Mesenteric fat pad (tissue), 1 donor: ENCODE data around the gene USP32. TPM values are rescaled to one million over a fixed set of nuclear protein-coding genes. Genes with fewer than 3 reads are reported as not detected.

Source experiments
- DNase-seq: peaks from one replicate; pipeline ENCODE4 v3.0.0-alpha.2; 2020; ENCODE audit warnings: low spot score
- total RNA-seq: library from RNA; stranded (reverse); fragmentation: NEBNext Ultra II Directional; extraction: Animal tissue kit (Norgen Biotek cat#: 25700); gene quantifications from one replicate; pipeline ENCODE4 v1.2.1, GENCODE V29; 2021
- donor health status: DM: yes; HTN: yes; CAD: no.

The USP32 gene
- total RNA-seq, 1 donor from 2014 or later, result 69.6 TPM

DNA sequence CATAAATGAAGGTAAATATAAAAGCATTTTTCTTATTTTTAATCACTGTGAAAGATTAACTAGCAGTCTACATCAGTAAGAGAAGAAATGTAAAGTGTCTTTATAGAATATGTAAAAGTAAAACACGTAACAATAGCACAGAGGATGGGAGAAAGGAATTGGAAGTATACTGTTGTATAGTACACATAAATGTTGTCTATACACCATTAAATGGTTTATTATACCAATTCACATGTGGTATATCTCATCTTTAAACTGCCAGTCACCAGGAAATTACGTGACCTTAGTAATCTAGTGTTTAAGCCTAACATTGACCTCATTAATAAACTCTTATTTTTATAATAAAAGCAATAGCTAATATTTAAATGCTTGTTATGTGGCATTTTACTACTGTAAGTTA lies 87.4 kb downstream of the USP32 start:
- no peak for DNase-seq

DNA sequence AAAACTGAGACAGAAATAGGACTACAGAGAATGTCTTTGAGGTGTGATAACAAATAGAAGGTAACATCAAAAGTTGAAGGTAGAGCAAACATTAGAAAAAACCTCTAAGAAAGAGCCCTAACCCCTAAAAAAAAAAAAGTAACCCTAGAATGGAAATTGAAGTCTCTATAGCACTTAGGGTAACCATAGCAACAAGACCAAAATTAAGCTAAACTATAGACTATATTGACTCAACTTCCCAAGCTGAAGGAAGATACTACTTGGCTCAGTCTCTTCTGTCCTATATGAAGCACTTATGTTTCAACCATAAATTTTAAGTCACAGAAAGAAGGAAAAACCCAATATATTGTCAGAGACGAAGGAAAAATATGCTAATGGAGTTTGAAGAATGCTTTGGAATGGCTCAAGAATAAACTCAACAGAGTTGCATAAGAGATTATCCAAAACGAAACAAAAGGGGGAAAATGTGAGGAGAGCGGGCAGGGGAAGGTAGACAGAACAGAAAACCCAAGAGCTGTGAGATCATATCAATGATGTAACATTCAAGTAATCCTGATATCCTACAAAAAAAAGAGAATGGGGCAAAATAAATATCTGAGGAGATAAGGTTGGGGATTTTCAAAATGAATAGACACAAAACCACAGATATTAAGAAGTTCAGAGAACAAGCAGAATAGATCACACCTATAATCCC lies 88.4 kb downstream of the USP32 start:
- DNase-seq, result no peak

DNA sequence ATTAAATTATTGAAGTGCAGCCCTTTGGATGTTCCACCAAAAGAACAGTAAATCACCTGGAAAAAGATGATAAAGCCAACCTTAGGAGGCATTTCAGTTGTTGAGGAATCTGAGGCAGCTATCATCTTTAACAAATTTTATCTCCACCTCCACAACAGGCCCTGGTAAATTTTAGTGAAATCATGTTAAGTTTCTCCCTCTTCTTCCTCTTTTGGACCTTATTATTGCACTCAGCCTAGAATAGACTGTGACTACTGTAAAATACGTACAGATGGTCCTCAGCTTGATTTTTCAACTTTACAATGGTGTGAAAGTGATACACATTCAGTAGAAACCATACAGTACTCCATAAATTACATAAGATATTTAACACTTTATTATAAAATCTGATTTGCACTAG lies 90.3 kb downstream of the USP32 start:
- DNase-seq, result no peak

DNA sequence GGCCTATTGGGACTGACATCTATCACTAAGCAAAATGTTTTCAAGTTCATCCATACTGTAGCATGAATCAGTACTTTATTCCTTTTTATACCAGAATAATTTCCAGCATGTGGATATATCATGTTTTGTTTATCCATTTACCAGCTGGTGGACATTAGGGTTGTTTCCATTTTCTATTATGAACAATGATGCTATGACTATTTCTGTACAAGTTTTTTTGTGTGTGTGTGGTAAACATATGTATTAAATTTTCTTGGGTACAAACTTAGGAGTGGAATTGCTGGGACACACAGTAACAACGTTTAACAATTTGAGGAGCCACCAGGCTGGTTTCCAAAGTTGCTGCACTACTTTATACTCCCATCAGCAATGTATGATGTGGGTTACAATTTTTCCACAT lies 91.0 kb downstream of the USP32 start:
- no peak for DNase-seq

DNA sequence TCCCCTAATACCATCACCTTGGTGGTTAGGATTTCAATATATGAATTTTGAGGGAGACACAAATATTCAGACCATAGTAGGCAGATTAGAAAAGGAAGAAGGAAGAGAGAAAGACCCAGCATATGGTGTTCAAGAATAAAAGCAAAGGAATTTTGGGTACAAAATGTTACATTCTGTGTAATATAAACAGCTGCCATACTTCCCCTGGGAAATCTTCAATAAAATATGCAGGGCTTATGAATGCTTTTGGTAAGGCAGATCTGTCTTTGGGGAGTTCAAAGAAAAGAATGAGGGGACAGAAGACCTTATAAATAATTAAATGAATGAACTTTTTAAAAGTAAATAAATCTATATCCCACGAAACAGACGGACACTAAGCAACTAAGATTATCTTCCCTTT lies 91.9 kb downstream of the USP32 start:
- no peak for DNase-seq

DNA sequence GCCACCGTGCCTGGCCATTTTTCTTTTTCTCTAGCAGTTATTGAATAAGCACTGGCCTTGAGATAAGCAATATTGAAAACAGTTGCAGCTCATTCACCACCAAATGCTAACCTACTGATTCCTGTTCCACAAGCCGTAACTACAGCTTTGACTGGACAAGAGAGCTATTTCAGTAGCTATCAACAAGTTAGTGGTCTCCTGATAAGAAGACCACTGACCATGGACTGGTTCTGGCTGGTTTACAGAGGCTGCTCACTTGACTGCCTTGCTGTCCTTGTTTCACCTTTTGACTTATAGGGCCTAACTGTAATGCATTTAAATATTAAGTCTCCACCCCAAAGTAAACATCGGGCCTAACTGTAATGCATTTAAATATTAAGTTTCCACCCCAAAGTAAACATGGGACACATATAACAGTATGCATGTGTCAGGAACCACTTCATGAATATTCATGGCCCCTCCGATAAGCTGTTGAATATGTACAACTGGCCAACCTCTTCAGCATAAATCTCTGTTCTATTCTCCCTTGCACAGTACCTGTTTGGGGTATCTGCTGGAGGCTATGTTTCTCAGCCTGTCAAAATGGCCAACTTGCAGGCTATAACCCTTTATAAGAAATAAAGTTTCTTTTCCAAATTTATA lies 94.1 kb downstream of the USP32 start:
- DNase-seq, result no peak

DNA sequence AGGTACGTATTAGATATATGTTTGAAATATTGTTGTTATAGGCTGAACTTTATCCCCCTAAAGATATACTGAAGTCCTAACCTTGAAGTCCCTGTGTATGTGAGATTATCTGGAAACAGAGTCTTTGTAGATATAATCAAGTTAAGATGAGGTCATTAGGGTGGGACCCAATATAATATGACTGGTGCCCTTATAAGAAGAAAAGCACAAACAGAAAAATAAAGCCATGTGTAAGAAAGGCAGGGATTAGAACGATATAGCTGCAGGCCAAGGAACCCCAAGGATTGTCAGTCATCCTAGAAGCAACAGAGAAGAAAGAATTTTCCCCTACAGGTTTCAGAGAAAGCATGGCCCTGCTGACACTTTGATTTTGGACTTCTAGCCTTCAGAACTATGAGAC lies 95.8 kb downstream of the USP32 start:
- no peak for DNase-seq

DNA sequence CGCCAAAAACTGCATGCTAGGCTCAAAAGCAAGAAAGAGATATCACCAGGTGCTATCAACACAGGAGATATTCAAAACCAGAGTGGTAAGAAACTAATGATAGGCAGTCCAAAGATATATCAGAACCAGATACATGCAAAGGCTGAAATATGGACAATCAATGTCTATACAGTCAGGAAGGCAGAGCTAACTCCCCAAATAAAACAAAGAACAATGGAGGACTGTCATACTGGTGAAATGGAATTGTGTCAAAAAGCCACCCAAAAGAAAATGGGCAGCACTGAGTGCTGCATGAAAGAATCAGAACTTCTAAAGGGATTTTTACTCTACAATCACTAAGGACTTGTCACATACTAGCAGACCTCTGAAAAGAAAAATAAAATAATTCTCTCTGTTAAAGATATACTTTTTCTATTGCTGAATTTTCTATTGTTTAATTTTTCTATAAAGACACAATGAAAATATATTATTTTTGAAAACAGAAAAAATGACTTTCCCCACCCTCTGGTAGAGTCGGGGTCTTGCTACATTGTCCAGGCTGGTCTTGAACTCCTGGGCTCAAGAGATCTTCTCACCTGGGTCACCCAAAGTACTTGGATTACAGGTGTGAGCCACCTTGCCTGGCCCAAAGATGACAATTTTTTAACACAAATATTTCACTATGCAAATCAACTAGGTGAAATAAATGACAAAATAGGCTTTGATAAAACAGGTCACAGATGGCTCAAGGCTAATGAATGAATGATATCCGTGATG lies 98.2 kb downstream of the USP32 start:
- no peak for DNase-seq

DNA sequence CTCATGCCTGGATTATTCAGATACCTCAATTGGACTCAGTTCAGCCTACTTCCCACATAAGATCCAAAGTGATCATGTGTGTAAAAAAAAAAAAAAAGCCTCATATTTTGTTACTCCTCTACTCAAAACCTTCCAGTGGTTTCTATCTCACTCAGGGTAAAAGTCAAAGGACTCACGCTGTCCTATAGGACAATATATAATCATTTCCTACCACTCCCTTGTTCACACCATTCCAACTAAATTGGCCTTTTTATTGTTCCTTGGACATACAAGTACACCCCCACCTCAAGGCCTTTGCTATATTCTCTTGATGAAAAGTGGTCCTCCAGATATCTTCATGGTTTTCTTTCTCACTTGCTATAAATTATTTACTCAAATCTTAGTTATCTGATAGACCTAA lies 99.2 kb downstream of the USP32 start:
- DNase-seq, result no peak

DNA sequence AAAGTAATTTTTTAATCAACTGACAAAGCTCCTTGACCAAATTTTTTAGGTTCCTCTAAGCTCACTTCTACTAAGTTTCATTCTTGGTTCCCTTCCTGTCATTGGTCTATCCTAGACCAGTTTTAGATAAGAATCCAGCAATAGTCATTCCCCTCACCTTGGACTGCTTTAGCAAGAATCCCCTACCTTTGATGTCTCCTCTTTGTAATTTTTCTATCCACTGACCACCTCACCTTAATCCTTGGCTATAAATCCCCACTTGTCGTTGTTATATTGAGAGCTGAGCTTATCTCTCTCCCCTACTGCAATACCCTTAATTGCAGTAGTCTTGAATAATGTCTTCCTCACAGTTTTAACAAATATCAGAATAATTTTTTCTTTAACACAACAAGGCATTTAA lies 107.2 kb downstream of the USP32 start:
- DNase-seq, result no peak

DNA sequence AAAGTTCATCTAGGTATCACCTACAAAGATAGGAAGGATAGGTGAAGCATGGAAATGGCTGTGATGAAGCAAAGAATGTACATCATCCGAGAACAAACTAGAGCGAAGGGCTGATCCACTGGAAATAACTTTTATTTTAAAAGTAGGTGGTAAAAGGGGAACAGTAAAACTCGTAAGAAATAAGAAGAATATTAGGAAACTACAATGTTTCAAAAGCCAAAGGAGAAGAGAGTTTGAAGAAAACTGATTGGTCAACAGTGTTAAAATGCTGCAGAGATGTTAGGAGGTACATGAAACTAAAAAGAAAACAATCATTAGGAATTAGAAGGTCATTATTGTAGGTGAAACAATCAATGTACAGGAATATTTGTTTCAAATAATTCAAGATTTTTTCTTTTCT lies 108.1 kb downstream of the USP32 start:
- no peak for DNase-seq

DNA sequence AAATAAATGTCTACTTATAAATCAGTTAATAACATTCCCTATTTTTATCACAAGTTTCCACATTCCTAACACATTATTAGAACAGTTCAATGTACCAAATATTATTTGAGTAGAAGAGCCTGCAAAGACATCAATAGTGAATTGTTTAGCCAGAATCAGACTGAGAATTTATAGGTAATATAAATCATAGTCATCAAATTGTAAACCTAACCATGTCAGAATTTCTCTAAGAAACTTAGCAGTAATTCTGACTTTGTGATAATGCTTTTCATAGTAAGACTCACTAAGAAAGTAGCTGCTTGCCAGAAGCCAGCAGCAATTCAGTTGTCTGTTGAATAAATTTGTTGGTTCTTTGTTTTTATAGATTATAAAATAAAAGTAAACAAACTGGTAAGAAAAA lies 111.3 kb downstream of the USP32 start:
- DNase-seq, result no peak

DNA sequence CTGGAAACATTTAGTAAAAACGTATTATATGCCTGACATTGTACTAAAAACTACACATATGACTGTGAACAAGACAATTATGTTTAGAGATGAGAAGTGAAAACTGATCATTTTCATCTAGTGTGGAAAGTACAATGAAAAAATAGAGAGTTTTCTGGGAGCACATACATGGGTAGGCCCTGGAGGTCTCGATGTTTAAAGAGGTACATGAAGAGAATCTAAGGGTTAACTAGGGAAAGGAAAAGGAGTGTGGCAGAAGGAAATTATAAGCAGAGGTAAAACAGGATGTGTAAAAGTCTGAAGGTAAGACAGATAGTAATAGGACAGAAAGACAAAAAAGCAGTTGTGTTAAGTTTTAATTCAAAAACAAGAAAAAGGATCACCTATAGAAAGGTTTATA lies 113.7 kb downstream of the USP32 start:
- no peak for DNase-seq

DNA sequence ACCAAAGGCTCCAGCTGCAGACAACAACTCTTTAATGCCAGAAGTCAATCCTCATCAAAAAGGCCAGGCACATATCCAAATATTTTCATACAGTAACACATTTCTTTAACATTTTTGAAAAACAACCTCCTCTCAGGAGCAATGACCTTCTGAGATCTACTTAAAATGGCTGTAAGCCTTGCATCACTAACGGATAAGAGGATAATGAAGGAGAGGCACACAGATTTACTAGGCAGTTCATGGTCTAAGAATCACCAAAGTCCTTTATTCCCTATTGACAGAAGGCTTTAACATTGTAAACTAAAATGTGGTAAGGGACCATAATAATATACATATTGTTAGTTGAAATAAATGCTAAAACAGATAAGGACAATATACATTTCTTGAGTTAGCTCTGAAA lies 114.7 kb downstream of the USP32 start:
- no peak for DNase-seq

DNA sequence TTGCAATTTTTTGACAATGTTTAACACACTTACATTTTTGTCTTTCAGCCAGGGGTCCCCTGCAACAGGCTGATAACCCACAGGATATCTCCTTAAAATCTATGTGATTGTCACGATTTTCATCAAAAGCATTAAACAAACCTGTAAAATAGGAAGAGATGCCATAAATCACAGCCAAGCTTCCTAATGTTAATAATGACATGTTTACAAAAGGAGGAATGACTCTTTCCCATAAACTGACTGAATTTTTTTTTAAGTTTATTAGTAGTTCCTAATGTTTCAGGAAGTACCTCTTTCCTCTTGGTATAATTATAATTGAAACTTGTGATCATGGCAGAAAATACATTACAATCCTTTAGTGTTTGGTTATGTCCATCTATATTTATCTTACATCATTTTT lies 122.5 kb downstream of the USP32 start:
- DNase-seq, result no peak

DNA sequence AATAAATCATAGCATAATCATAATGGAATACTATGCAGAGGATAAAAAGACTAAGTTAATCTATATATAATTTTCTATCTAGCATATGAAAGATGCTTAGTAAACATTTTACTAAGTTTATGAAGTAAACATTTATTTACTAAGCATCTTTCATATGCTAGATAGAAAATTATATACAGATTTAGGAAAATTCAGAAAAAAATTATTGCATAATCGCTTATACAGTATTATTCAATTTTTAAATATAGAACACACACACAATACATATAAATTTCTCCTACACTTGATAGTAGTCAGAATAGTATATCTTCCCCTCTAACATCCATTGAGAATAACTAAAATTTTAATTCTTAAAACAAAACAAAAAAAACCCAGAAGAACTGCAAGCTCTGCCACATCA lies 131.4 kb downstream of the USP32 start:
- no peak for DNase-seq

DNA sequence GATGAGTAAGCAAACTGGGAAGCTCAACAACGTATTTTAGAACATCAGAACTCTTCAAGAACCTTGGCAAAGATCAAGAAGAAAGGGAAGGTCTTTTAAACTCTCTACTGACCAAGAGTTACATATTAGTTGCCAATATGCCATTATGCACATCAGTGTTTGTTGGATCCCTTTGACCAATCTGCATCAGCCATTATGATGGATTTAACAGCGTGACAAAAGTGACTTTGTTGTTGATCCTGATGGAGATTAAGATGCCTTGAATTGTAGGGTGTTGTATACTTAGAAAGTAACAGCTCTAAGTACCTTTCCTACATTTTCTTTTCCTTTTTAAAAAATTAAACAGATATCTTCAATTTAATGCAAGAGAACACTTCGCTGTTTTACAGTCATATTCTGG lies 133.6 kb downstream of the USP32 start:
- no peak for DNase-seq

DNA sequence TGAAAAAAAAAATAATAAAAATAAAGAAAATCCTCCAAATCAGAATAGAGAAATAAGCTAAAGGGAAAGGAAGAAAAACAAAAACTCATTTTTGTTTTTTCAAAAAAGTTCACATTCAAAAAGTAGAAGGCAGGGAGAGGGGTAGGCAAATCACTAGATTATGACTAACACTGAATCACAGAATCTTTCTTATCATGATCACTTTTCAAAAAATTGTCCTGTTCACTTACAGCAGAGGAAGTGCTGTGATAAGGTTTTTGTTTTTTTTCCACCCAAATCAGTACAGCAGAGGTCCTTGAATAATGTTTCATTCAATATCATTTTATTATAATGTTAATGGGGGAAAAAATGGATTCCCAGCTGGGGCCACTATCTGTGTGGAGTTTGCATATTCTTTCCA lies 135.8 kb downstream of the USP32 start:
- DNase-seq, result no peak

DNA sequence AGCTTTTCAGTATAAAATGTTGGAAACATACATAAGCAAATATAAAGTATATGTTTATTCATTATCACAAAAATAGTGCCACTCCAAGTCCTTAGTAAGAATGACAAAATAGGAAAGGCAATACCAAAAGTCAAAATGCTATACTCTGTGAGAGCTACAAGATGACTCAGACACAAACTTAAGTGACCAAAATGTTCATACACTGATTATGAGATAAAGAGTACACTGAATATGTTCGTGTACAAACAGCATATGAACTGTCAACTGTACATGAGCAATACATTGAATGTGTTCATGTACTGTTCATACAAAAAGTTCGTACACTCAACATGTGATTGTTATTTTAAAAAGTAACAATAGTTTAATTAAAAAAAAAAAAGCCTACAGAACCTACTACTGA lies 138.9 kb downstream of the USP32 start:
- DNase-seq, result no peak

DNA sequence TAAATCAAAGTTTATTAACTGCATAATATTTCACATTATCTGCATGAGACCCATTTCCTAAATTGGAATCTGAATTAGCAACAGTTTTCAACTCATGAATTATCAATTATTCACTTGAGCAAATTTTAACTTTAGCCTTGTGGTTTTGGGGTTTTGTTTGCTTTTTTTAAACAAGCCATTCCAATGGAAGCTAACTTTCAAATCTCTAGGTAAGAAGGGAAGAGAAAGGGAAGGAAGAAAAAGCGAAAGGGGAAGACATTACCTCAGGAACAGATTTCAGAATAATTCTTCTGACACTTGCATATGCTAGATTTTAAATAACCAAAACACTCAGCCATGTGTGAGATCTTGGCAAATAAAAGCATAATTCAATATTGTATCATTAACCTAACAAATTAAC lies 139.5 kb downstream of the USP32 start:
- DNase-seq, result no peak

DNA sequence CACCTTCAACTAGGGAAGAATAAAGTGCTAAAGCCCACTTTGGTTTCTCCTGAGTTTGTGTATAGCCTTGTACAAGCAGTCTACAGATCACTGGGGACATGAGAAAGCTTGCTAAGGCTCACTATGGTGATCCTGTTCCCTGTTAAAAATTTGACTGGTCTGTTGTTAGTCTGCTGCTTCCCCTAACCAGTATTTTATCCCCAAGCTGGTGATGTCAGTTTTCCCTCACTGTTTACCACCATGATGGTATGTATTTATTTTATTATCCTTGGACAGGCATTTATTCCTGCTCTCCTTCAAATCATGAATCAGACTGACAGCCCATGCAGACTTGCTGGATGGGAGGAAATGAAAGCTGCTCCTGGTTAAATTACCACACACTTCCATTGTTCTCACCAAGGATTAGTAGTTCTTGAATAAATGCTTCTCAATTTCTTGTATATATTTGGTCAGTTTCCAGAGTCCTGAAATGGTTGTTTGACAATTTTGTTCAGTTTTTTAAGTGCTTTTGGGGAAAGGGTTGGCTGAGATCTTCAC lies 142.6 kb downstream of the USP32 start:
- no peak for DNase-seq

DNA sequence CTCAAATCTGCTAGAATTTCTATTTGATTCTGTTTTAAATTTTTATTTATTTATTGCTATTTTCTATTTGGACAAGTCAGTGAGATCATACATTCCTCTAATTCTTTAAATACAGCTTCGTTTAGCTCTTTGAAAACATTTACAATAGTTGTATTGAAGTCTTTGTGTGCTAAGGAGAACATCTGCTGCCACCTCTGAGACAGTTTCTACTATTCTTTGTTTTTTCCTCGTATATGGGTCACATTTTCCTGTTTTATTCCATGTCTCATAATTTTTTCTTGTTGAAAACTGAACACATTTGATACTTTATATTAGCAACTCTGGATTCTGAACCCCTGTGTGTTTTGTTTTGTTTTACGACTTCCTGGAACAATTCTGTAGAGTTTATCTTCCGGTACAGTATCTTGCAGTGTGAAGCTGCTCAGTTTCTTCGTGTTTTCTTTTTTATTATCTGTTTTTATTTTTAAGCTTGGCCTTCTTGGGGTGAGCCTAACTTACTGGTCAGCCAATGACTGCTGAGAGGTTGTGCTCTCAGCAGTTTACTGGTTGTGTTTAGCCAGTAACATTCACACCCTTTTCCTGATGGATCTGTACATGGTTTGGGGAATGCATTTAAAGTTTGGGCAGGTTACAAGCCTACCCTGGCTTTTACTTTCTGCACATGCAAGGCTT lies 143.2 kb downstream of the USP32 start:
- no peak for DNase-seq
